NCI-H1048 (cell line): ENCODE data around the gene ARHGAP22.

ENCODE experiments used
- DNase-seq: peaks from one replicate; lab custom pipeline; 2025; lab: John Stamatoyannopoulos, UW

Gene ARHGAP22

GRCh38 chr10:48418189-48418788 lies 186.6 kb downstream of the ARHGAP22 start:
- DNase-seq: no peak

GRCh38 chr10:48417374-48417773 lies 187.5 kb downstream of the ARHGAP22 start:
- no peak for DNase-seq

GRCh38 chr10:48416584-48417232 lies 188.2 kb downstream of the ARHGAP22 start:
- DNase-seq: no peak

DNA sequence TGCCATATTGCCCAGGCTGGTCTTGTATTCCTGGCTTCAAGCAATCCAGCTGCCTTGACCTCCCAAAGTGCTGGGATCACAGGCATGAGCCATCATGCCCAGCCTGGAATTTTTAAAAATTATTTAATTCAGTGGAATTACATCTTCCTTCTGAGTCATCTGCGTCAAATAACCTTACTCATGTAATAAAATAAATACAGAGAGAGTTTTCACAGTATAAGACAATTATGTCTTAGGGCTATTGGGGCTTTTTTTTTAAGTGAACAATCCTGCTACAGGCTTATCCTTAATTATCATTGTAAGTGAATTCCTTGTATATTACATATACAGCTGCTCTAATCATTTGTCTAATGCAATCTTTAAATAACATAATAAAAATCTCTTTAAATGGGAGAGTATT lies 190.1 kb downstream of the ARHGAP22 start:
- DNase-seq: no peak

- DNase-seq: no peak
Measured at GRCh38 chr10:48414160-48414559, 190.7 kb downstream of the ARHGAP22 start.

- no peak for DNase-seq
Measured at GRCh38 chr10:48412933-48413332, 191.9 kb downstream of the ARHGAP22 start.

GRCh38 chr10:48412081-48412480 lies 192.8 kb downstream of the ARHGAP22 start:
- DNase-seq: no peak

DNA sequence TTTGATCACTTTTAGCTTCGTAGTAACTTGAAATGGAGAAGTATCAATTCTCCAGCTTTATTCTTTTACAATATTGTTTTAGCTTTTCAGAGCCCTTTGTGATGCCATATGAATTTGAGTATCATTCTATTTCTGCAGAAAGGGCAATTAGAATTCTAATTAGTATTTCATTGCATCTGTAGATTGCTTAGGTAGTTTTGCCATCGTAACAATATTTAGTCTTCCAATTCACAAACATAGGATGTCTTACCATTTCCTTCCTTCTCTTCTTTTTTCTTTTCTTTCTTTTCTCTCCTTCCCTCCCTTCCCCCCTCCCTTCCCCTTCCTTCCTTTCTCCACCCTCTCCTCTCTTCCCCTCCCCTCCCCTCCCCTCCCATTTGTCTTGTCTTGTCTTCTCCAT lies 193.4 kb downstream of the ARHGAP22 start:
- DNase-seq: no peak

GRCh38 chr10:48410503-48410902 lies 194.4 kb downstream of the ARHGAP22 start:
- no peak for DNase-seq

- no peak for DNase-seq
Measured at GRCh38 chr10:48406658-48407057, 198.2 kb downstream of the ARHGAP22 start.

DNA sequence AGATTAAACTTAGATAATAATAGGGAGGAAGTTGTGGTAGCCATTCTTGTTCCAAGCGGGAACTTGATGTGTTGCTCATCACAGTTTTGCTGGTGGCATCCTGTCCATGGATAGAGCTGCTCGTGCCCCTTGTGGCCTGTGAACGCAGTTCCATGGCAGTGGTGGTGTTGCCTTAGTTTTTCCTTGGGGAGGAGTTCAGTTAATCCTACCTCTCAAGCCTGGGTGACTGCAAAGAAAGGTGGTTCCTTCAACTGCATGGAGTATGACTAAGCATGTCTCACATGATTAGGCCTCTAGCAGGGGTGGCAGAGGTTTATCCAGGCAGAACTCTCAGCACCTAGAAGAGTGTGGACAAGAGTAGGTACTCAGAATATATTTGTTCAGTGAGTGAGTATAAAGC lies 198.7 kb downstream of the ARHGAP22 start:
- DNase-seq: no peak

DNA sequence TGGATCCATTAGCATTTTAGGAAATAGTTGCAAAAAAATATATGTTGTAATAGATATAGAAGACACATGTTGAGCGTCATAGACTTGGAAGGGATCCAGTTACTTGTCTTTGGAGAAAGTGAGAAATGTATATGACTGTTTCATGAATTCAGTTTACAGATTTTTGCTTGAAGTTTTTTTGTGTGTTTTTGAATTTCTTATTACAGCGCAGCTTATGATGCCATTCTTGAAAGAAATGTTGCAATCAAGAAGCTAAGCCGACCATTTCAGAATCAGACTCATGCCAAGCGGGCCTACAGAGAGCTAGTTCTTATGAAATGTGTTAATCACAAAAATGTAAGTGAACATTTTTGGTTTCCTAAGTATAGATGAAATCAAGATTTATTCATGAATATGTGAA lies 200.2 kb downstream of the ARHGAP22 start:
- no peak for DNase-seq

- no peak for DNase-seq
Measured at GRCh38 chr10:48400850-48401220, 204.0 kb downstream of the ARHGAP22 start.

DNA sequence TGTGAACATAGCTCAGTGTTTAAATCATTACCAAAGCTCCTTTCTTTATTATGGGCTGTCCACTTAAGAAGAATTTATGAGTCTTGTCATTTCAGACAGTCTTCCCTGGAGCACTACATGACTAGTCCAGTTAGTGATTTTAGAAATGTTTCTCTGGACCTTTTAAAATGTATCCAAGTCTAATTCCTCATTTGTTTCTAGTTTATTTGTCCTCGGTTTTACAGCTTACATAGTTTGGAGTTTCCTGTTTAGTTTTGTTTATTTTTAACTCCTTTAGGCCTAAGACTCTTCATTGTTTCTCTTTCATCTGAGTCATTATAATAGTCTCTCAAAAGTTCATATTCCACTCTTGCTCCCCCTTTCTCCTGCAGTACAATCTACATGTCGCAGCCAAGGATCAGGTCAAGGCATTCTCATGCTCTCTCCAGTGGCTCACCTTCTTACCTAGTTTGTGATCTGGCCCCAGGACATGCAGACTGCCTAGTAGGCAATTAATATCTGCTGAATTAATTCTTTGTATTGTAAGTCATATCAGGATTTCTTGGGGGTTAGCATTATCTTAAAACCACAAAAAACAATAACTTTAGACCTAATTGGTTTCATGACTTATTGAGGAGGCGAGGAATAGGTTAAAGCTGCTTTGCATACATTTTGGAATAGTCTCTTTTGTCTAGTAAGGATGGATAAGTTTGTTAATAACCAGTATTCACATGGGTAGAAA lies 204.6 kb downstream of the ARHGAP22 start:
- DNase-seq: no peak

GRCh38 chr10:48399551-48399950 lies 205.3 kb downstream of the ARHGAP22 start:
- DNase-seq: no peak

- DNase-seq: no peak
Measured at GRCh38 chr10:48399056-48399541, 205.8 kb downstream of the ARHGAP22 start.

DNA sequence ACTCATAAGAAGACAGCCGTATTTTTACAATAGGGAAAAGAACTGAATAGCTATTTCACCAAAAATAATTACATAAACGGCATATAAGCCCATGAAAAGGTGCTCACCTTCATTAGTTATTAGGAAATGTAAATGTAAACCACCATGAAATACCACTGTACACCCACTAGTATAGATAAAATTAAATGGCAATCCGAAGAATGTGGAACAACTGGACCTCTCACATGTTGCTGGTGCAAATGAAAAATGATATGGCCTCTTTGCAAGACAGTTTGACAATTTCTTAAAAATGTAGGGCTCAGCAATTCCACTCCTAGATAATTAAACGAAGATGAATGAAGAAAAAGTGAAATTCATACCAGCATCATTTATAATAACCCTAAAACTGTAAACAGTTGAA lies 206.6 kb downstream of the ARHGAP22 start:
- DNase-seq: no peak
